ENCODE measurements around the gene MITD1. TPM values are rescaled to one million over a fixed set of nuclear protein-coding genes. Genes with fewer than 3 reads are reported as not detected.
"Not testable (repeated sequence)": the region's sequence is repeated elsewhere in the genome, so short reads cannot be mapped to it uniquely, and the experiment has no call there.

Gene MITD1
- polyA plus RNA-seq, 3 donors = 24.9 to 33.8 (median 25.4) TPM

- Mint-ChIP-seq H3K9me3 (peaks cover 0 to 2% (median 0%) of the 10 kb centered on the region in 7 donors), H3K4me3 (peak overlapping the region; percentile 96 to 98), H3K36me3 (no peaks in the 10 kb centered on the region), H3K27me3 (ENCODE audit: low read depth in 3 of 3) (peaks cover 0 to 15% (median 9%) of the 10 kb centered on the region in 3 donors), H3K4me1 (peaks cover 52% of the 10 kb centered on the region), H3K27ac (peak overlapping the region in 6 of 7 donors; percentile 33 to 88 (median 71))
- H2AFZ ChIP-seq (ENCODE audit: insufficient read depth, low read depth, low read length, poor library complexity, severe bottlenecking) = peak overlapping the region; percentile 99
- no peak for TF ChIP-seq CTCF (IDR thresholded peaks at IDR 0.05)
- H4K20me1 ChIP-seq (ENCODE audit: insufficient read depth, low read length) = no peaks in the 10 kb centered on the region
- H3K4me2 ChIP-seq (replicated peaks; ENCODE audit: extremely low read depth, low read length, poor library complexity, severe bottlenecking) = peak overlapping the region; percentile 83
- H3K9me3 ChIP-seq (replicated peaks in 1 of 2; ENCODE audit: control insufficient read depth in 1 of 2, insufficient read depth in 1 of 2, low read length in 2 of 2) = no peaks in the 10 kb centered on the region
- peak overlapping the region; percentile 76 for H3K9ac ChIP-seq (ENCODE audit: insufficient read depth, low read length, poor library complexity, severe bottlenecking)
- peaks cover 21 to 41% of the 10 kb centered on the region in 2 donors for H3K4me1 ChIP-seq (ENCODE audit: control insufficient read depth in 1 of 2, insufficient read depth in 2 of 2, low read length in 2 of 2)
- no peaks in the 10 kb centered on the region for H3K79me2 ChIP-seq (ENCODE audit: insufficient read depth, low read length)
- no peaks in the 10 kb centered on the region for H3K36me3 ChIP-seq (replicated peaks in 1 of 2; ENCODE audit: control insufficient read depth in 1 of 2, insufficient read depth in 2 of 2, low read length in 2 of 2)
- H3K27ac ChIP-seq (ENCODE audit: low read depth in 1 of 2, low read length in 2 of 2) = peak overlapping the region in 1 of 2 donors; percentile 65
- intact Hi-C loops (cut with micrococcal nuclease) = loop anchor here in 1 of 2 donors (5.0 kb wide), 1 partner anchor 37 kb away; no protein-coding TSS in a partner anchor
- peaks cover 0 to 5% of the 10 kb centered on the region in 2 donors for H3K27me3 ChIP-seq (ENCODE audit: control insufficient read depth in 2 of 2, insufficient read depth in 2 of 2, low read length in 2 of 2)
- H3K4me3 ChIP-seq (replicated peaks in 1 of 3; ENCODE audit: low read depth in 2 of 3, low read length in 3 of 3) = peak overlapping the region; percentile 79 to 99 (median 97)
- WGBS (ENCODE audit: insufficient coverage) = 0% methylated on average over 8 of the region's 17 CpGs
- DNase-seq = peak in 1 of 3 donors; percentile 11
These were observed 40.6 kb downstream of the MITD1 start for GRCh38 chr2:99140056-99140859.

- peaks cover 2 to 3% of the 10 kb centered on the region in 2 donors for H3K36me3 Mint-ChIP-seq
These were observed 41.9 kb downstream of the MITD1 start for GRCh38 chr2:99139003-99139402.

GRCh38 chr2:99135044-99135556 is 45.8 kb downstream of the MITD1 start:
- WGBS (ENCODE audit: insufficient coverage) = 100% methylated on average over 1 of the region's 2 CpGs
- Mint-ChIP-seq H3K4me1 (peaks cover 25% of the 10 kb centered on the region), H3K9me3 (peaks cover 18 to 39% (median 27%) of the 10 kb centered on the region in 7 donors)
- H3K36me3 ChIP-seq (replicated peaks in 1 of 2; ENCODE audit: control insufficient read depth in 1 of 2, insufficient read depth in 2 of 2, low read length in 2 of 2); H4K20me1 ChIP-seq (ENCODE audit: insufficient read depth, low read length); H3K4me2 ChIP-seq (replicated peaks; ENCODE audit: extremely low read depth, low read length, poor library complexity, severe bottlenecking); H3K27me3 Mint-ChIP-seq (ENCODE audit: low read depth in 3 of 3); H3K79me2 ChIP-seq (ENCODE audit: insufficient read depth, low read length); H3K4me3 Mint-ChIP-seq; intact Hi-C loops (cut with micrococcal nuclease); H2AFZ ChIP-seq (ENCODE audit: insufficient read depth, low read depth, low read length, poor library complexity, severe bottlenecking); DNase-seq; H3K27ac ChIP-seq (ENCODE audit: low read depth in 1 of 2, low read length in 2 of 2); H3K4me3 ChIP-seq (replicated peaks in 1 of 3; ENCODE audit: low read depth in 2 of 3, low read length in 3 of 3); H3K36me3 Mint-ChIP-seq; H3K27me3 ChIP-seq (ENCODE audit: control insufficient read depth in 2 of 2, insufficient read depth in 2 of 2, low read length in 2 of 2); H3K9me3 ChIP-seq (replicated peaks in 1 of 2; ENCODE audit: control insufficient read depth in 1 of 2, insufficient read depth in 1 of 2, low read length in 2 of 2); H3K9ac ChIP-seq (ENCODE audit: insufficient read depth, low read length, poor library complexity, severe bottlenecking); H3K27ac Mint-ChIP-seq: not testable (repeated sequence)
- peaks cover 5 to 19% of the 10 kb centered on the region in 2 donors for H3K4me1 ChIP-seq (ENCODE audit: control insufficient read depth in 1 of 2, insufficient read depth in 2 of 2, low read length in 2 of 2)

More at GRCh38 chr2:99139003-99139402, 41.9 kb downstream of the MITD1 start:
- intact Hi-C loops (cut with micrococcal nuclease) = no loop called here
- Histone ChIP-seq H3K9ac (ENCODE audit: insufficient read depth, low read length, poor library complexity, severe bottlenecking) (no peak overlapping the region), H3K36me3 (replicated peaks in 1 of 2; ENCODE audit: control insufficient read depth in 1 of 2, insufficient read depth in 2 of 2, low read length in 2 of 2) (no peaks in the 10 kb centered on the region), H3K79me2 (ENCODE audit: insufficient read depth, low read length) (no peaks in the 10 kb centered on the region), H3K27me3 (ENCODE audit: control insufficient read depth in 2 of 2, insufficient read depth in 2 of 2, low read length in 2 of 2) (peaks cover 0 to 5% of the 10 kb centered on the region in 2 donors), H2AFZ (ENCODE audit: insufficient read depth, low read depth, low read length, poor library complexity, severe bottlenecking) (no peak overlapping the region), H3K9me3 (replicated peaks in 1 of 2; ENCODE audit: control insufficient read depth in 1 of 2, insufficient read depth in 1 of 2, low read length in 2 of 2) (no peaks in the 10 kb centered on the region), H3K27ac (ENCODE audit: low read depth in 1 of 2, low read length in 2 of 2) (no peak overlapping the region), H3K4me2 (replicated peaks; ENCODE audit: extremely low read depth, low read length, poor library complexity, severe bottlenecking) (no peak overlapping the region), H4K20me1 (ENCODE audit: insufficient read depth, low read length) (no peaks in the 10 kb centered on the region), H3K4me1 (ENCODE audit: control insufficient read depth in 1 of 2, insufficient read depth in 2 of 2, low read length in 2 of 2) (peaks cover 25 to 39% of the 10 kb centered on the region in 2 donors), H3K4me3 (replicated peaks in 1 of 3; ENCODE audit: low read depth in 2 of 3, low read length in 3 of 3) (no peak overlapping the region)
- Mint-ChIP-seq H3K27ac (no peak overlapping the region), H3K4me1 (peaks cover 47% of the 10 kb centered on the region), H3K9me3 (peaks cover 0 to 3% (median 2%) of the 10 kb centered on the region in 7 donors), H3K4me3 (no peak overlapping the region), H3K27me3 (ENCODE audit: low read depth in 3 of 3) (peaks cover 0 to 15% (median 9%) of the 10 kb centered on the region in 3 donors)
- 100% methylated on average over 2 of the region's 4 CpGs for WGBS (ENCODE audit: insufficient coverage)
- no peak for DNase-seq
- no peak for TF ChIP-seq CTCF (IDR thresholded peaks at IDR 0.05)
